Measurements from ENCODE around the gene ADSS1. TPM values are rescaled to one million over a fixed set of nuclear protein-coding genes. Genes with fewer than 3 reads are reported as not detected.

Gene ADSS1
- total and polyA plus RNA-seq, 10 donors = 2.7 to 11.7 (median 5.1) TPM

DNA sequence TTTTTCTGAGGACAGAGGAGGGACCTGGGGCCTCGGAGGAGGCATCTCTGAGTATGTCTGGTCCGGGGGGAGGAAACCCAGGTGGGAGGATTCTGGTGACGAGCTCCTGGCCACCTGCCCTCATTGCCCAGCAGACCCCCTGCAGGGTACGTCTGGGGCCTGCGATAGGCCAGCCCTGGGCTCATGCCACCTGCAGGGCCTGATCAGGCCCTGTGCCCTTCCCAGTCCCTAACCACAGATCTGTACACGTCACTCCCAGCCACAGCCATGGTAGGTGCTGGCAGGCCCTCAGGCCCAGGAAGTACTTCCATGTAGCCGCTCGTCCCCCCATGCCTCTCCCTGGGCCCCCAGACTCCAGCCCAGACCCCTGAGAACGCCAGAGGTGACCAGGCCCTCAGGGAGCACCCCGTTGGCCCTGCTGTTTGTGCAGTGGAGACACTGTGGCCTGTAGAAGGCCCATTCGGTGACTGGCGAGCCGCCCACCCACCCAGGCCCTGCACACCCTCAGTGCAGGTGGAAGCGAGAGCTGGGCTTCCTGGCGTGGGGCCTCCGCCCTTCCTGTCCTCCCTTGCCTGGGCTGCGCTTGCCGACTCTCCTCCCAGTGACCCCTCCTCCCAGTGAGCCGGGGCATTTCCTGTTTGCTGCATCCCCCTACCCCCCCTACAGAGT, 28.9 kb upstream of the ADSS1 start:
- H3K27me3 ChIP-seq (replicated peaks in 1 of 7) = peaks cover 0 to under 1% (median 0%) of the 10 kb centered on the region in 7 donors
- intact Hi-C loops (cut with DNase I; ENCODE audit: low total_unique reads) = no loop called here
- peaks cover 0 to 48% (median 6%) of the 10 kb centered on the region in 6 donors for H3K36me3 ChIP-seq
- WGBS, 5 donors = 15 to 42% (median 30%) methylated on average over 14 to 19 of the region's 19 CpGs
- H3K4me1 ChIP-seq = peaks cover 59 to 100% (median 88%) of the 10 kb centered on the region in 6 donors
- no peaks in the 10 kb centered on the region for H3K9me3 ChIP-seq
- peak overlapping the region; percentile 48 to 90 (median 77) for H3K27ac ChIP-seq
- H3K4me3 ChIP-seq = peak overlapping the region in 3 of 8 donors; percentile 7 to 47 (median 11)
- DNase-seq = no peak
- TF ChIP-seq, protein P1, sequence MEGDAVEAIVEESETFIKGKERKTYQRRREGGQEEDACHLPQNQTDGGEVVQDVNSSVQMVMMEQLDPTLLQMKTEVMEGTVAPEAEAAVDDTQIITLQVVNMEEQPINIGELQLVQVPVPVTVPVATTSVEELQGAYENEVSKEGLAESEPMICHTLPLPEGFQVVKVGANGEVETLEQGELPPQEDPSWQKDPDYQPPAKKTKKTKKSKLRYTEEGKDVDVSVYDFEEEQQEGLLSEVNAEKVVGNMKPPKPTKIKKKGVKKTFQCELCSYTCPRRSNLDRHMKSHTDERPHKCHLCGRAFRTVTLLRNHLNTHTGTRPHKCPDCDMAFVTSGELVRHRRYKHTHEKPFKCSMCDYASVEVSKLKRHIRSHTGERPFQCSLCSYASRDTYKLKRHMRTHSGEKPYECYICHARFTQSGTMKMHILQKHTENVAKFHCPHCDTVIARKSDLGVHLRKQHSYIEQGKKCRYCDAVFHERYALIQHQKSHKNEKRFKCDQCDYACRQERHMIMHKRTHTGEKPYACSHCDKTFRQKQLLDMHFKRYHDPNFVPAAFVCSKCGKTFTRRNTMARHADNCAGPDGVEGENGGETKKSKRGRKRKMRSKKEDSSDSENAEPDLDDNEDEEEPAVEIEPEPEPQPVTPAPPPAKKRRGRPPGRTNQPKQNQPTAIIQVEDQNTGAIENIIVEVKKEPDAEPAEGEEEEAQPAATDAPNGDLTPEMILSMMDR (IDR thresholded peaks at IDR 0.05 in 8 of 11, conservative IDR thresholded peaks at IDR 0.05 in 3 of 11) = no peak
- TF ChIP-seq POLR2A (IDR thresholded peaks at IDR 0.05) = no peak
- TF ChIP-seq POLR2AphosphoS5 (IDR thresholded peaks at IDR 0.05) = peak; percentile 32 to 77 (median 62)

DNA sequence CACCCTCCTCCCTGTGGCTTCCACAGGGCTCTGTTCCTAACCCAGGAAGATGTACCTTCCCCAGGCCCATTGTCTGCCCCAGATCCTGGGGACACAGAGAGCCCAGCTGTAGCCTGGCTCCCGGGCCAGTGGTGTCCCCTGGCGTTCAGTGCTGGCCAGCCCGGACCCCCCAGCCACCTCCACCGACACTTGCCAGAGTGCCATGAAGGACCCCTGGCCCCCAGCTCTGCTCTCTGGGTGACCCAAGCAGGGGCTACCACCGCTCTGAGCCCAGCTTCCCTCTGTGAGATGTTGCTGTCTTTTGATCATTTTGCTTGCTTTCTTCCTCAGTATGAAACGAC, 28.4 kb upstream of the ADSS1 start:
- TF ChIP-seq POLR2A (IDR thresholded peaks at IDR 0.05) (no peak), POLR2AphosphoS5 (IDR thresholded peaks at IDR 0.05) (no peak)
- TF ChIP-seq, protein P1 (IDR thresholded peaks at IDR 0.05 in 8 of 11, conservative IDR thresholded peaks at IDR 0.05 in 3 of 11) = no peak
- DNase-seq = no peak
- Histone ChIP-seq H3K9me3 (no peaks in the 10 kb centered on the region), H3K36me3 (peaks cover 0 to 49% (median 6%) of the 10 kb centered on the region in 6 donors), H3K27ac (peak overlapping the region in 6 of 8 donors; percentile 70 to 90 (median 83)), H3K4me3 (peak overlapping the region in 2 of 8 donors; percentile 11 to 47), H3K4me1 (peaks cover 54 to 100% (median 86%) of the 10 kb centered on the region in 6 donors), H3K27me3 (replicated peaks in 1 of 7) (no peaks in the 10 kb centered on the region)
- WGBS, 5 donors = 56 to 74% (median 61%) methylated on average over 6 of the region's 6 CpGs
- intact Hi-C loops (cut with DNase I; ENCODE audit: low total_unique reads) = no loop called here

DNA sequence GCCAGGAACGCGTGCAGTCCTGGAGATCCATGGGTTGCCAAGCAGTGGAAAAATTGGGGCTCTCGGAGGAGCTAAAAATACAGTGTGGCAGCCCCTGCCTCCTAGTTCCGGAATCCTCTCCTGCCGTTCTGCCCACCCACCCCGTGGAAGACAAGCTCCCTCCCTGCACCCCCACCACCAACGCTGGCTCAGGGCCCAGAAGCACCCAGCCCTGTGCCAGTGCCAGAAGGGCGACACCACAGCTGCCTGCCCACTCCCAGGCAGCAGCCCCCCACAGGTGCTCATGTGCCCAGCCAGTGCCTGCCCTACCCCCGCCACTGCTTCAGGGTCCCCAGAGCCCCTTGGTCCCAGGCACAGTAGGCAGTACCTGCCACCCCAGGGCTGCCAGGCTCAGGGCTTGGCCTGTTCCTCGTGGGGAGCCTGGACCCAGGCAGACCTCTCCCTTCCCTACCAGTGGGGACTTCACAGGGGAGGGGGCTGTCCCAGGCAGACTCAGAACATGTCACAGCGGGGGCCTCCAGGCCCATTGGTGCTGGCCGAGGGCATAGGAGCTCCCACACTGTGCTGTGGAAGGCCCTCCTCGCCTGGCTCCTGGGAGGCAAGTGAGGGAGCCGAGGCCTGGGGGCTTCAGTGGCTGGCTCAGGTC, 27.2 kb upstream of the ADSS1 start:
- H3K9me3 ChIP-seq = no peaks in the 10 kb centered on the region
- DNase-seq = no peak
- 76 to 88% (median 87%) methylated on average over 5 to 14 of the region's 14 CpGs for WGBS, 5 donors
- intact Hi-C loops (cut with DNase I; ENCODE audit: low total_unique reads) = no loop called here
- H3K4me1 ChIP-seq = peaks cover 43 to 100% (median 75%) of the 10 kb centered on the region in 6 donors
- peaks cover 0 to 58% (median 12%) of the 10 kb centered on the region in 6 donors for H3K36me3 ChIP-seq
- peak overlapping the region in 5 of 8 donors; percentile 46 to 90 (median 86) for H3K27ac ChIP-seq
- H3K27me3 ChIP-seq (replicated peaks in 1 of 7) = no peaks in the 10 kb centered on the region
- H3K4me3 ChIP-seq = no peak overlapping the region
- no peak for TF ChIP-seq POLR2A (IDR thresholded peaks at IDR 0.05)
- peak in 2 of 3 donors; percentile 6 to 23 for TF ChIP-seq POLR2AphosphoS5 (IDR thresholded peaks at IDR 0.05)

DNA sequence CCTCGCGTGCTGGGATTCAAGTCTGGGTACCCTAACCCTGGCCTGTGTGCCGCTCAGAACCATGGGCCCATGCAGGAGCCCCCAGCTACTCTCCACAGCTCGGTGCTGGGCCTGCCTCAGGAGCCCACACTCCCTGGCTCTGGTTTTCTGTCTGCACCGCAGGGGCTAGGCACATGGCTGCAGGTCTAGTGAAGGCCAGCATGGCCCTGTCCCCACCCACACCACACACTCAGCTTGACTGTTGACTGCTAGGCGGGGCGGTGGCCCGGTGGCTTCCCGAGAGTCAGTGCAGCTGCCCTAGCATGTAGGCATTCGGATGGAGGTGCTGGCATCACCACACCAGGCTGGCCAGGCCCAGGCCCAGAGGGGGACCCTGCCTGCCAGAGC, 26.7 kb upstream of the ADSS1 start:
- Histone ChIP-seq H3K4me3 (no peak overlapping the region), H3K36me3 (peaks cover 0 to 58% (median 17%) of the 10 kb centered on the region in 6 donors), H3K27ac (peak overlapping the region in 6 of 8 donors; percentile 13 to 90 (median 83)), H3K27me3 (replicated peaks in 1 of 7) (no peaks in the 10 kb centered on the region), H3K4me1 (peaks cover 38 to 97% (median 70%) of the 10 kb centered on the region in 6 donors), H3K9me3 (no peaks in the 10 kb centered on the region)
- TF ChIP-seq POLR2AphosphoS5 (IDR thresholded peaks at IDR 0.05) (no peak), POLR2A (IDR thresholded peaks at IDR 0.05) (no peak)
- TF ChIP-seq, protein P1 (IDR thresholded peaks at IDR 0.05 in 8 of 11, conservative IDR thresholded peaks at IDR 0.05 in 3 of 11) = no peak
- DNase-seq = no peak
- 81 to 95% (median 87%) methylated on average over 6 to 10 of the region's 10 CpGs for WGBS, 5 donors
- intact Hi-C loops (cut with DNase I; ENCODE audit: low total_unique reads) = no loop called here
